GM15510 (cell line): Measurements from ENCODE around the gene TSFM.

Experiments used
- POLR2A ChIP-seq: IDR thresholded peaks from 3 replicates; pipeline ENCODE4 v1.6.1; 2011; ENCODE audit warnings: borderline replicate concordance; ENCODE audit not compliant: insufficient read length; ENCODE audit errors: extremely low read depth

The TSFM gene

GRCh38 chr12:57782608-57783465, at the start of gene TSFM:
Gene TSFM, plus strand, starts transcription at chr12:57782787. Its CDS starts 15 bp downstream, at chr12:57782802.
- TF ChIP-seq POLR2A = peak; percentile 86

DNA sequence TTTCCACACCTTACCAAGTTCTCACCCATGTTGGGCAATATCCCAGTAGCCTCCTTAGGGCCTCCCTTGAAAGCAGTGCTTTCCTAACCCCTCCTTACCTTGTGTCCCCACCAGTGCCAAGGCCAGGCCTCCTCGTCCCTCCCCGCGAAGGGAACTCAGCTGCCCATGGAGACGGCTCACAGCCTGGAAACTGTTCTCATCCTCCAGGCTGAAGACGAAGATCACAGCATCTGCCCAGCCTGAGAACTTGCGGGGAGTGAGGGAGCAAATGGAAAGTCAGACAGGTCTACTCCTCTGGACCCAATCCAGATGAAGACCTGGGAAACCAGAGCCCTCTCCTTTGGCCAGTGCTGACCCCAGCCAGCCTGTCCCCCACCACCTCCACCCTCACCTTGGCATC, 48.7 kb upstream of the TSFM start:
- no peak for TF ChIP-seq POLR2A

DNA sequence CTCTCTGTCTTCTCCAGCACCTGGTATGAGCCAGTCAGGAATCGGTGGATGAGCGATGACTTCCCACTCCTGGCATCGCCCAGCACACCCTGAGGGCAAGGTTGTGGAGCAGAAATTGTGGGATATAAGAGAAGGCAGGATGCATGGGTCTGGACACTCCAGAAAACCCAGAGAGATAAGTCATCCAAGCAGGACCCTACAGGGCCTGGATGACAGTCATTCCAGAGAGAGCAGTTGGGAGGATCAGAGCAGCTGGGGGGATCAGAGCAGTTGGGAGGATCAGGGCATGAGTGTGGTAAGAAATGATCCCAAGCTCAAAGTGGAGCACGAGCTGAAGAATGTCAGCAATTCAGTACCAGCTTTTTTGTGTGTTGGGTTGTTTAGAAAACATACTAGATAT, 48.0 kb upstream of the TSFM start:
- TF ChIP-seq POLR2A = no peak

DNA sequence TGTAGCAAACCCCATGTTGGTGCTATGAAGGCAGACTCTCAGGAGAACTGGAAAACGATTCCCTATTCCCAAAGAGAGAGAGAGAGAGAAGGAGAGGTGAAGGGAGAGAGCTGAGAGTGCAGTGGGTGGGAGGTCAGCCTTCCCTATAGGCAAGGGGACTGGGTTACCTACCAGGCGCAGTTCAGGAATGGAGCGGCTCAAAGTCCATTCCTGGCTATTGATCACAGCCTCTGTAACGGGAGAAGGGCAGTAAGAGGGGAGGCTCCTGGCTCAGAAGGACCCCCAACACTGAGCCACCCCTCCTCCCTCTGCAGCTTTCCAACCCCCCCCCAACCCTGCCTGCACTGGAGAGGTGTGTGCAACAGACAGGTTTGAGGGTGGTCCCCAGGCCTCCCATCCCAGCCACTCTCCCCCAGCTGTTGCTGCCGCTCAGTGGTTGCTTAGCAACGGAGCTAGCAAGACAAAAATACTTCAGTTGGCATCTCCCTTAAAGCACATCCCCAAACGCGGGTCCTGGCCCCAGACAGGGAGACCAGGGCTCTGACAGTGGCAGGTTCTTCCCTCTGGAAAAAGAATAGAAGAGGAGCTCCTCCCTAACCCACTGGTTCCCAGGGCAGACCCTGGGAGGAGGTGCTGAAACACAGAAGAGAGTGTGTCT, 47.3 kb upstream of the TSFM start:
- TF ChIP-seq POLR2A = no peak

GRCh38 chr12:57735952-57736740, 46.4 kb upstream of the TSFM start:
- no peak for TF ChIP-seq POLR2A

GRCh38 chr12:57736741-57737466, 45.7 kb upstream of the TSFM start:
- no peak for TF ChIP-seq POLR2A

GRCh38 chr12:57737467-57738460, 44.8 kb upstream of the TSFM start:
- TF ChIP-seq POLR2A = no peak

DNA sequence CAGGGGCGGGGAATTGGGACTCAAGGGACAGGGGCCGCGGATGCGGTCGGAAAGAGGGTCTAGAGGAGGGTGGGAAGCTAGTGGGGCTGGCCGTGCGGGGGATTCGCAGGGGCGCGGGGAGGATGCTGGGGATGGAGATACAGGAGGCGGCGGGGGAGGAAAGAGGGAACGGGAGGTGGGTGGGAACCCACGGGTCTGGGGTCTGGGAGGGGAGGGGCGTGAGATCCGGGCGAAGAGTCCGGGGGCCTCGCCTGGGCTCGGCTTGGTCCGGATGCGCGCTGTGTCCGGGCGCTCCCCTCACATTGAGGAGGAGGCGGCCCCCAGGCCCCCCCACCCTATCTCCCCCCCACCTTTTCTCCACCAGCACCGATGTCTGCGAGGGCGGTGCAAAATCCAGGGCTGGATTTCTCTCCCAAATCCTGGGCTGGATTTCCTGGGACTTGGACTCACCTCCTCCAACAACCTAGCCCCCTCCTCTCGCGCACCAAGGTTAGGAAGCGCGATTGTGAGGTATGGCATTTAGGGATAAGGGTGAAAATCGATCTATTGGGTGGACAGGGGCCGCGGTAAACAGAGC, 43.8 kb upstream of the TSFM start, which contains the start of gene AGAP2:
TSS of gene AGAP2 (minus strand) at position 82 of the 577 bp plus-strand sequence. CDS start 496 bp downstream, outside the sequence.
- no peak for TF ChIP-seq POLR2A

- no peak for TF ChIP-seq POLR2A
Observed at GRCh38 chr12:57739387-57739786, 43.2 kb upstream of the TSFM start.

DNA sequence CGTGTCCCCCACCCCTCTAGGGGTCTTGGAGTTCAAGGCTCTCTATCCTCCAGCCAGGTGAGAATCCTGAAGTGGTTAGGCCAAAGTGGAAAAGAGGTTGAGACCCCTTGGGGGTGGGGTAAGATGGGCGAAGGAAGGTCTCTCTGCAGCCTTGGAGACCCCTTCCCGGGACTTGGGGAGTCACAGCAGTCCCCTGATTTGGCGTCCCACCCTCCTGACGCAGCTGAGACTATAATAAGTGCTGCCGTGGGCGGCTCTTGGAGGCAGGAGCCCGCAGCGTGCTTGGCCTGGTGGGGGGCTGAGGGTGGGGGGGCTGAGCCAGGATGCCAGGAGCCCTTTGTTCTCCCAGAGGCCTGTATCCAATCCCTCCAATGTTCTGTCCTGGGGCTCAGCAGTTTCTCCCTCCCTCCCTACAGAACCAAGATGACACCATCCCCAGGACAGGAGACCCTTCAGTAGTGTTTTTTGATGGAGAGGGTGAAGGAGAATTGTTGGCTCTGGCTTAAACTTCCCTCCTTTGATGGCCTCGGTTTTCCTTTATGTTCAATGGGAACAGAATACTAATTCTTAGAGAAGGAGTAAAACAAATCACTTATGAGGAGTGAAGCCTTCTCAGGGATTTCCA, 42.6 kb upstream of the TSFM start:
- no peak for TF ChIP-seq POLR2A

DNA sequence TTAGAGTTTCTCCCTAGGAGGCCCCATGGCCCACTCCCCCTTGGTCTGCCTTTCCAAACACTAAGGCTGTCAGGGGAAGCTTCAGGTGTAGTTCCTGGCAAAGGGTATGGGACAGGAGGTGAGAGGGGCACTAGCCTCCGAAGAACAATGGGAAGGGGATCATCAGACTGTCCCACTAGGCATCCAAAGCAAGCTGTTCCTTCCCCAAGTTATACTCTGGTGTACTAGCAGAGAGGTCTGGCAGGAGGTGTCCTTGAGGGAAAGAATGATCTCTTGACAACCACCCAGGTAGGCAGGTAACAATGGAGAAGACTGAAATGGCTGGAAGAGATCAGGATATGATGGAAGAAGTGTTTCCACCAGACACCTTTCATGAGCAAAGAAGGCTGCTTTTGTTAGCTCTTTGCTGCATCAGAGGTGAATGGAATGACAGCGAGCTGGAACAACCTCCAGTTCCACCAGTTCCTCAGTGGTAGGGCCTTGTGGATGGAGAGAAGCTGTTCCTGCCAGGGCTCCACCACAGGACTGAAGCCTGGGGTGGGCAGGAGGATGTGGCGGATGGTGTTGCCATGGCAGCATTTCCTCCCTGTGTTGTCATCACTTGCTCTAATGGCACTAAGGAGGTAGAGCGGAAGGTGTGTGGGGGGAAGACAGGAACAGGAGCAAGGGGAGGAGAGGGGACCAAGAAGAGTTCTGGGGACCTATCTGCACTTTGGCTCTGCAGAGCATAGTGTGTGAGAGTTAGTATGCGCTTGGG, 41.8 kb upstream of the TSFM start:
- no peak for TF ChIP-seq POLR2A

DNA sequence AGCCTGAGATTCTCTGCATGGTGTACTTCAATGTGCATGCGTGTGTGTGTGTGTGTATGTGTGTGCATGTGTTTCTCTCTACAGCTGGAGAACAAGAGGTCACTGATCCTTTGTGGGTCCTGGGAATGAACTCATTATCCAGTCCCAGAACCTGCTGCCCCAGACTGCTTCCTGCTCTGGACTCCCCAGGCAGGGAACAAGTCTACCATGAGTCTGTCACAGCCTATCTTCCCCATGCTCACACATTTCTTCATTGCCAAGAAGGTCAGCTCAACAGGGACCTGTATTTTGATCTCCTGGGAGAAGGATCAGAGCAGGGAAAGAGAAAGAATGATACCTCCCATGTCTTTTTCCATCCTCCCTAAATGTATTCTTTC, 41.2 kb upstream of the TSFM start:
- TF ChIP-seq POLR2A = no peak
